Suprapubic skin (tissue), 4 donors: ENCODE measurements around the gene MALRD1. TPM values are rescaled to one million over a fixed set of nuclear protein-coding genes. Genes with fewer than 3 reads are reported as not detected.

Source experiments
- DNase-seq, 2 donors: peaks; one replicate each; pipeline ENCODE4 v3.0.0-alpha.2; 2019; ENCODE audit warnings: low spot score in 2 of 2
- H3K27ac ChIP-seq: fragments of 200-600 bp; sonication (generic); one replicate; pipeline ENCODE4 v1.5.1; 2019
- H3K27me3 ChIP-seq: fragments of 200-600 bp; sonication (generic); one replicate; pipeline ENCODE4 v1.5.1; 2019
- H3K36me3 ChIP-seq: fragments of 200-600 bp; sonication (generic); one replicate; pipeline ENCODE4 v1.5.1; 2019
- H3K4me1 ChIP-seq: fragments of 200-600 bp; sonication (generic); one replicate; pipeline ENCODE4 v1.5.1; 2019
- H3K4me3 ChIP-seq: fragments of 200-600 bp; sonication (generic); one replicate; pipeline ENCODE4 v1.5.1; 2019; ENCODE audit warnings: mild to moderate bottlenecking
- H3K9me3 ChIP-seq: fragments of 200-600 bp; sonication (generic); one replicate; pipeline ENCODE4 v1.5.1; 2019
- EP300 ChIP-seq: sonication (generic); formaldehyde crosslinking; IDR thresholded peaks from one replicate; pipeline ENCODE4 v1.6.1; 2017; ENCODE audit warnings: antibody characterized with exemption
- POLR2A ChIP-seq, 2 donors: fragments of 450-650 bp; IDR thresholded peaks; one replicate each; pipeline ENCODE4 v1.6.1; 2017; ENCODE audit warnings: antibody characterized with exemption in 2 of 2, mild to moderate bottlenecking in 2 of 2, moderate library complexity in 2 of 2
- POLR2AphosphoS5 ChIP-seq, 3 donors: sonication (generic); formaldehyde crosslinking; IDR thresholded peaks; one replicate each; pipeline ENCODE4 v1.6.1; 2017; ENCODE audit warnings: antibody characterized with exemption in 3 of 3
- WGBS: methylation state at CpG from one replicate; pipeline ENCODE4 v1.1.5; 2018; 5-methylcytosine and 5-hydroxymethylcytosine counted together
- total RNA-seq, 4 donors: library from RNA; depleted of rRNA; stranded (reverse); fragments of >200 nt; gene quantifications; one replicate each; pipeline ENCODE4 v1.1.0, GENCODE V29; 2016
- TF ChIP-seq, protein P1 (sequence below), 2 donors: fragments of 200-600 bp in 1 of 2; fragments of 450-650 bp in 1 of 2; sonication (generic) in 1 of 2; IDR thresholded peaks; one replicate each; pipeline ENCODE4 v1.5.1; 2016 to 2019; ENCODE audit warnings: antibody characterized with exemption in 2 of 2, mild to moderate bottlenecking in 1 of 2, moderate library complexity in 1 of 2

The MALRD1 gene
- total RNA-seq, 4 donors from 2014 or later: 0.23 to 0.80 (median 0.31) TPM; not detected in 1

DNA sequence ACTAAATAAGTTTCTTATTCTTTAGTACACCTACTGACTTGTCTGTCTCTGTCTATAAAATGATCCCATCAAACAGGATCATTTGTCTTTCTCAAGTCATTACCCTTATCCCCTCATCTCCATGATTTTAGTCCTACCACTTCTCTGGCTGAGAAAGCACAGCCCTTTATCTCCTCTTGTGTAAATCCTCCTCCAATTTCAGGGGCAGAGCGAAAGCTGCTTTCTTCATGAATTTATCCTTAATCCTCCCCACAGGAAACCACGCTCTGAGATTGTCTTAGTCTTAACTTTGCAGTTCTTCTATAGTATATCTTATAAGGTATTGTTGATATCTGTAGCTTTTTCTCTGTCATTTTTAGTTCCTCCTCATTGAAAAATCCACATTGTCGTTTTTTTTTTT lies 528.0 kb downstream of the MALRD1 start:
- H3K36me3 ChIP-seq: no peaks in the 10 kb centered on the region
- H3K9me3 ChIP-seq: no peaks in the 10 kb centered on the region
- WGBS: 85% methylated on average over 3 of the region's 3 CpGs
- no peak overlapping the region for H3K4me3 ChIP-seq
- no peak for DNase-seq
- H3K27ac ChIP-seq: no peak overlapping the region
- no peaks in the 10 kb centered on the region for H3K27me3 ChIP-seq
- TF ChIP-seq POLR2AphosphoS5 (IDR thresholded peaks at IDR 0.05): no peak
- TF ChIP-seq, protein P1, sequence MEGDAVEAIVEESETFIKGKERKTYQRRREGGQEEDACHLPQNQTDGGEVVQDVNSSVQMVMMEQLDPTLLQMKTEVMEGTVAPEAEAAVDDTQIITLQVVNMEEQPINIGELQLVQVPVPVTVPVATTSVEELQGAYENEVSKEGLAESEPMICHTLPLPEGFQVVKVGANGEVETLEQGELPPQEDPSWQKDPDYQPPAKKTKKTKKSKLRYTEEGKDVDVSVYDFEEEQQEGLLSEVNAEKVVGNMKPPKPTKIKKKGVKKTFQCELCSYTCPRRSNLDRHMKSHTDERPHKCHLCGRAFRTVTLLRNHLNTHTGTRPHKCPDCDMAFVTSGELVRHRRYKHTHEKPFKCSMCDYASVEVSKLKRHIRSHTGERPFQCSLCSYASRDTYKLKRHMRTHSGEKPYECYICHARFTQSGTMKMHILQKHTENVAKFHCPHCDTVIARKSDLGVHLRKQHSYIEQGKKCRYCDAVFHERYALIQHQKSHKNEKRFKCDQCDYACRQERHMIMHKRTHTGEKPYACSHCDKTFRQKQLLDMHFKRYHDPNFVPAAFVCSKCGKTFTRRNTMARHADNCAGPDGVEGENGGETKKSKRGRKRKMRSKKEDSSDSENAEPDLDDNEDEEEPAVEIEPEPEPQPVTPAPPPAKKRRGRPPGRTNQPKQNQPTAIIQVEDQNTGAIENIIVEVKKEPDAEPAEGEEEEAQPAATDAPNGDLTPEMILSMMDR (IDR thresholded peaks at IDR 0.05): no peak
- no peak for TF ChIP-seq EP300
- no peak for TF ChIP-seq POLR2A (IDR thresholded peaks at IDR 0.05)
- no peaks in the 10 kb centered on the region for H3K4me1 ChIP-seq

DNA sequence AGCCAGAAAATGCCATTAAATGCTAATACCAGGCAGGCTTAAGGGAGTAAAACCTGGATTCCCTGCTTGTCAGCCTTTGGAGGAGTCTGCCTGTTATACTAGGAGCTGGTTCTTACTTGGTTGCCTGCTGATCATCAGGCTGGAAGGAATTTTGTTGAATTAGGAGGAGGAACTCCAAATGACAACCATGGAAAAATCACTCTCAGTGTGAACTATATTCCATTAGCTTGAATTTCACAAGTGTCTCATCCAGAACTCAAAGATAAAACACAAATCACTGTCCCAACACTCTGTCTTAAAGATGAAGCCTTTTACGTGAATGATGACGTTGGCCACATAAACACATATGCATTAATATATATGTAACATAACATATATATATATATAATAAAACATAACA lies 528.8 kb downstream of the MALRD1 start:
- no peak for DNase-seq
- H3K27me3 ChIP-seq: no peaks in the 10 kb centered on the region
- no peaks in the 10 kb centered on the region for H3K9me3 ChIP-seq
- 80% methylated on average over 2 of the region's 2 CpGs for WGBS
- no peaks in the 10 kb centered on the region for H3K36me3 ChIP-seq
- H3K4me3 ChIP-seq: no peak overlapping the region
- no peaks in the 10 kb centered on the region for H3K4me1 ChIP-seq
- TF ChIP-seq POLR2AphosphoS5 (IDR thresholded peaks at IDR 0.05): no peak
- no peak for TF ChIP-seq EP300
- TF ChIP-seq, protein P1 (IDR thresholded peaks at IDR 0.05): no peak
- no peak for TF ChIP-seq POLR2A (IDR thresholded peaks at IDR 0.05)
- no peak overlapping the region for H3K27ac ChIP-seq

DNA sequence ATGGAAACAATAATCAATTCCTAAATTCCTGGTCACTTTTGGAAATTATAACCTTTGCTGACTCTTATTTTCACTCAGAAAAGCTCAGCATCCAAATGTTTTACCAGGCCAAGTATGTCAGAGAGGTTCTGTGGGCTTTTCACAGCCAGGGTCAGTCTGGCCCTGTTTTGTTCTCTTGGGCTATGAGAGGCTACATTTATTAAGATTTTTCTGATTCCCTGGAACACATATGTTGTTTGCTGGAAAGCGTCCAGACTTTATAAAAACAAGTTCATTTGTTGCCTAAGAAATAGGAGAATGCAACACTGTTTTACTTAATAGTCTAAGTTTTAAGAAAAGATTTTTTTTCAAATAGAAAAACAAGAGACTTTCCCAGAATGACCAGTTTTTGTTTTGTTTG lies 529.2 kb downstream of the MALRD1 start:
- H3K36me3 ChIP-seq: no peaks in the 10 kb centered on the region
- no peak for DNase-seq
- TF ChIP-seq POLR2AphosphoS5 (IDR thresholded peaks at IDR 0.05): no peak
- no peak for TF ChIP-seq POLR2A (IDR thresholded peaks at IDR 0.05)
- TF ChIP-seq EP300: no peak
- TF ChIP-seq, protein P1 (IDR thresholded peaks at IDR 0.05): no peak
- H3K9me3 ChIP-seq: no peaks in the 10 kb centered on the region
- H3K4me3 ChIP-seq: no peak overlapping the region
- peak overlapping the region; percentile 39 for H3K27ac ChIP-seq
- H3K27me3 ChIP-seq: no peaks in the 10 kb centered on the region
- H3K4me1 ChIP-seq: no peaks in the 10 kb centered on the region
- WGBS: 30% methylated on average over 1 of the region's 1 CpG

DNA sequence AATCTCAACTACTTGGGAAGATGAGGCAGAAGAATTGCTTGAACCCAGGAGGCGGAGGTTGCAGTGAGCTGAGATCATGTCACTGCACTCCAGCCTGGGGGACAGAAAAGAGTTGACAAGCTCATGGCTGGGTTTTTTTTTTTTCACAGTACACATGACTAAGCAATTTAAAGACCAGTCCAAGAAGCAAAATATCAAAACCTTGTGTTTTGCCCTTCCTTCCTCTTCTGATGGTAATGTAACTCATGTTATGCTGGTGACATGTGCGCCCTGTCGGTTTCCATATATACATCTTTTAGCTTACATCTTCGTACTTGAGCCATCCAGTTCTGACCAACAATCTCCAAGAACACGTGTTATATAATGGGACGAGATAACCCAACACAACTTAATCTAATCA lies 530.0 kb downstream of the MALRD1 start:
- Histone ChIP-seq H3K4me3 (no peak overlapping the region), H3K36me3 (no peaks in the 10 kb centered on the region), H3K27me3 (no peaks in the 10 kb centered on the region), H3K4me1 (no peaks in the 10 kb centered on the region), H3K27ac (peak overlapping the region; percentile 39), H3K9me3 (no peaks in the 10 kb centered on the region)
- TF ChIP-seq, protein P1 (IDR thresholded peaks at IDR 0.05): no peak
- no peak for TF ChIP-seq EP300
- TF ChIP-seq POLR2A (IDR thresholded peaks at IDR 0.05): no peak
- no peak for TF ChIP-seq POLR2AphosphoS5 (IDR thresholded peaks at IDR 0.05)
- WGBS: 89% methylated on average over 6 of the region's 6 CpGs
- no peak for DNase-seq

DNA sequence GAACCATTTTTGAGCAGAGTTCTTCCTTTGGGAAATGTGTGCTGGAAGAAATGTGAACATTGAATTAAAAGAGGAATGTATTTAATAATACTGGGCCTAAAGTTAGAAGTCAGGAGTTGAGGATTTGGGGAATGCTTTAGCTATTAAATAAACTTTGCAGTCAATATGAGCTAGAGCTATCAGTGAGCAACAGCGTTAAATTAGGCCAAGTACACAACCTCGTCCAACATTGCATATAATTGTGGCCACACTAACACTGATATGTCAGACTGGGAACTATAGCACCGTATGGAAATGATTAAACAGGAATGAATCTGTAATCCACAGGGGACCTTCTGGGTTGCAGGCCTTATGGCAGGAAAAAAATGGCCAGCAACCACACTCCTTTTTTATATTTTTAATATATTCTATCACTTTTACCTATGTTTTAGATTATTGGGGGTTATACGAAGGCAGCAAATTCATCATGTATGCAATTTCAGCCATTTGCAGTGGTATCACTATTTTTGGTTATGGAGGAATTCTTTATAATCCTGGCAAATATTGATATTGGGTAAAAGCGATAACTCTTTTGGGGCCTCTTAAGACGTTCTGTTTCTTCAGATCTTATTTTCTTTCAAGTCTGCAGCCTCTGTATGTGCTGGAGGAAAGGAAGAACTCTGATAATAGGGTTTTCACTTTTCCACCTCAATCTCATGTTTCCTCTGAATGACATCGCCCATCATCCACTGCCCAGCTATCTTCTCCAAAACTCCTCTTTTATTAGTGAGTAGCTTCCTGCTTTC lies 531.4 kb downstream of the MALRD1 start:
- Histone ChIP-seq H3K27ac (no peak overlapping the region), H3K4me1 (no peaks in the 10 kb centered on the region), H3K9me3 (no peaks in the 10 kb centered on the region), H3K36me3 (no peaks in the 10 kb centered on the region), H3K4me3 (no peak overlapping the region), H3K27me3 (no peaks in the 10 kb centered on the region)
- 79% methylated on average over 7 of the region's 7 CpGs for WGBS
- DNase-seq: no peak
- TF ChIP-seq POLR2AphosphoS5 (IDR thresholded peaks at IDR 0.05) (no peak), EP300 (no peak)
